ENCODE measurements around the gene CLDN19. TPM values are rescaled to one million over a fixed set of nuclear protein-coding genes. Genes with fewer than 3 reads are reported as not detected.

Gene CLDN19
- total and polyA plus RNA-seq, 2 of the 8 experiments (the other 6 are each of a cell fraction or from before 2014, with no cell fraction given), result 9.7 to 17.2 TPM

GRCh38 chr1:42690477-42691156, 49.4 kb downstream of the CLDN19 start:
- Histone ChIP-seq H2BK20ac (ENCODE audit: low read length) (no peak overlapping the region), H3K4me2 (ENCODE audit: insufficient read depth in 1 of 2, low read depth in 2 of 2, low read length in 2 of 2) (peak overlapping the region in 1 of 2 experiments; percentile 33; a peak in 1 of 4 replicates), H4K91ac (replicated peaks; ENCODE audit: insufficient read length, low read length) (no peak overlapping the region), H2AK5ac (ENCODE audit: low read depth, low read length) (no peak overlapping the region), H2BK12ac (ENCODE audit: low read depth, low read length) (no peak overlapping the region), H4K20me1 (replicated peaks in 1 of 2; ENCODE audit: control insufficient read depth in 1 of 2, insufficient read depth in 2 of 2, low read length in 2 of 2) (peaks cover 45 to 67% of the 10 kb centered on the region in 2 experiments), H3K14ac (ENCODE audit: insufficient read length) (no peak overlapping the region), H3K4me1 (replicated peaks in 1 of 4; ENCODE audit: control insufficient read depth in 3 of 4, insufficient read depth in 4 of 4, low read length in 3 of 4) (peaks cover 0 to 9% (median 5%) of the 10 kb centered on the region in 4 experiments; a peak in 4 of 7 replicates), H2BK5ac (ENCODE audit: low read depth, low read length) (no peak overlapping the region), H3K4me3 (ENCODE audit: extremely low read depth in 1 of 4, insufficient read depth in 2 of 4, low read depth in 3 of 4, low read length in 4 of 4) (no peak overlapping the region), H3K36me3 (ENCODE audit: control insufficient read depth in 2 of 4, insufficient read depth in 4 of 4, low read length in 3 of 4) (peaks cover 2 to 50% (median 15%) of the 10 kb centered on the region in 4 experiments; a peak in 5 of 8 replicates), H3K18ac (ENCODE audit: extremely low read depth, low read length) (no peak overlapping the region), H3K23ac (ENCODE audit: insufficient read length) (no peak overlapping the region), H3K27ac (ENCODE audit: low read depth, low read length) (no peak overlapping the region), H4K5ac (ENCODE audit: insufficient read length, low read depth, low read length) (no peak overlapping the region), H3K23me2 (ENCODE audit: low read depth, low read length) (no peaks in the 10 kb centered on the region; the same call in 1 of the 2 replicates), H3K9me3 (ENCODE audit: insufficient read depth in 2 of 2, low read depth in 1 of 2, low read length in 1 of 2) (no peaks in the 10 kb centered on the region), H3K56ac (replicated peaks; ENCODE audit: insufficient read length, low read depth, low read length) (no peak overlapping the region), H2AFZ (ENCODE audit: low read length) (no peak overlapping the region), H3K9ac (replicated peaks in 1 of 4; ENCODE audit: extremely low read depth in 1 of 4, low read depth in 3 of 4, low read length in 3 of 4) (no peak overlapping the region), H3K79me2 (ENCODE audit: control insufficient read depth in 1 of 2, insufficient read depth in 2 of 2, low read length in 2 of 2) (peaks cover 81 to 100% of the 10 kb centered on the region in 2 experiments), H4K8ac (ENCODE audit: extremely low read depth, insufficient read depth, low read length) (no peak overlapping the region), H2BK15ac (ENCODE audit: low read length) (no peak overlapping the region), H3K79me1 (ENCODE audit: low read depth, low read length) (no peaks in the 10 kb centered on the region; the same call in none of the 2 replicates), H3K27me3 (replicated peaks in 1 of 4; ENCODE audit: control insufficient read depth in 3 of 4, extremely low read depth in 1 of 4, insufficient read depth in 3 of 4, low read length in 3 of 4) (no peaks in the 10 kb centered on the region), H2BK120ac (replicated peaks; ENCODE audit: low read depth, low read length) (no peak overlapping the region), H3K4ac (replicated peaks; ENCODE audit: insufficient read length, low read depth, low read length) (no peak overlapping the region)
- ChIA-PET POLR2A (ENCODE audit: partially characterized antibody) (interaction anchor here (0.5 to 4.2 kb wide), 12 partner anchors 9 to 83 kb away, joined by 3 to 94 read pairs (median 3); partner anchors contain the start of genes C1orf50, P3H1 and YBX1), CTCF (ENCODE audit: partially characterized antibody) (interaction anchor here (1.0 to 2.0 kb wide), 7 partner anchors 12 to 353 kb away, joined by 3 to 6 read pairs (median 4); no protein-coding TSS in a partner anchor)
- FAIRE-seq (no peak), DNase-seq (ENCODE audit: low read depth in 1 of 2, low spot score in 2 of 2) (no peak)
- 88% methylated on average over 1 of the region's 1 CpG; no CpG with 5 or more reads in 1 of the 2 experiments for WGBS, 2 experiments (ENCODE audit: extremely low coverage in 1 of 2, insufficient coverage in 1 of 2, insufficient read length in 1 of 2, insufficient replicate concordance in 2 of 2, low coverage in 1 of 2, low lambda C conversion rate in 2 of 2, missing lambda C conversion rate in 1 of 2)
- TF ChIP-seq RFX5 (IDR thresholded peaks at IDR 0.05; ENCODE audit: borderline replicate concordance, low read depth, low read length), result no peak
- TF ChIP-seq POLR2AphosphoS5 (IDR thresholded peaks at IDR 0.05; ENCODE audit: low read depth, low read length), result no peak
- TF ChIP-seq CTBP2 (IDR thresholded peaks at IDR 0.05; ENCODE audit: borderline replicate concordance, insufficient read depth, insufficient read length, low read length), result no peak
- TF ChIP-seq CHD1 (IDR thresholded peaks at IDR 0.05; ENCODE audit: low read depth, low read length), result no peak
- no peak; a peak in 1 of 4 replicates for TF ChIP-seq CTCF (IDR thresholded peaks at IDR 0.05; ENCODE audit: control extremely low read depth in 1 of 3, insufficient read depth in 1 of 3, low read depth in 1 of 3, low read length in 3 of 3)
- TF ChIP-seq MAX (IDR thresholded peaks at IDR 0.05), result no peak
- TF ChIP-seq SIN3A (conservative IDR thresholded peaks at IDR 0.05 in 1 of 2, IDR thresholded peaks at IDR 0.05 in 1 of 2; ENCODE audit: low read depth in 1 of 2, low read length in 2 of 2), result no peak

Measured in H1 (cell line).